Panc1 (cell line): ENCODE data around the gene POLR3GL. TPM values are rescaled to one million over a fixed set of nuclear protein-coding genes. Genes with fewer than 3 reads are reported as not detected.

Experiments used
- ATAC-seq: fragments of 200-7000 bp; cut with Tn5 transposase; 2 replicates; pipeline ENCODE4 v1.9.1; 2020; ENCODE audit warnings: mild to moderate bottlenecking, moderate library complexity
- BruUV-seq: library from RNA; stranded (reverse); fragments of 400-500 nt; replicated peaks from 2 replicates; lab custom pipeline; 2021; lab: Mats Ljungman, UMichigan
- CTCF ChIA-PET: fragments of 300-600 bp; sonication (Branson Sonifier 250); formaldehyde crosslinking; loops from one replicate; lab custom pipeline; 2022; ENCODE audit warnings: antibody characterized with exemption; lab: Charles Lee
- POLR2A ChIA-PET: fragments of 300-600 bp; sonication (Branson Sonifier 250); formaldehyde crosslinking; loops from one replicate; lab custom pipeline; 2022; ENCODE audit warnings: antibody characterized with exemption; lab: Charles Lee
- DNase-seq: peaks from one replicate; pipeline ENCODE4 v3.0.0-alpha.2; 2010; ENCODE audit warnings: low read depth, low spot score
- H3K27ac ChIP-seq: 2 replicates; pipeline ENCODE4 v1.5.1; 2011; ENCODE audit warnings: mild to moderate bottlenecking, low read length, inconsistent platforms
- H3K27me3 ChIP-seq: fragments of 200-500 bp; sonication (Bioruptor generic); 2 replicates; pipeline ENCODE4 v1.6.0; 2014; ENCODE audit warnings: low read length, inconsistent platforms; ENCODE audit not compliant: control insufficient read depth, insufficient read depth
- H3K36me3 ChIP-seq: fragments of 200-500 bp; sonication (Bioruptor generic); 2 replicates; pipeline ENCODE4 v1.5.1; 2014; ENCODE audit warnings: inconsistent platforms, mild to moderate bottlenecking, low read length, moderate library complexity; ENCODE audit not compliant: control insufficient read depth, insufficient read depth
- H3K4me1 ChIP-seq: 2 replicates; pipeline ENCODE4 v1.5.1; 2011; ENCODE audit warnings: inconsistent platforms, mild to moderate bottlenecking, low read length, moderate library complexity; ENCODE audit not compliant: control insufficient read depth, insufficient read depth
- H3K4me3 ChIP-seq, 2 experiments: 2 replicates each; pipeline ENCODE4 v1.5.1; 2011 to 2012; ENCODE audit warnings: low read depth in 2 of 2, low read length in 2 of 2, mild to moderate bottlenecking in 2 of 2, inconsistent platforms in 1 of 2, moderate library complexity in 1 of 2
- H3K9me3 ChIP-seq: fragments of 200-500 bp; sonication (Bioruptor generic); 2 replicates; pipeline ENCODE4 v1.5.1; 2014; ENCODE audit warnings: low read depth, mild to moderate bottlenecking, inconsistent platforms, low read length, moderate library complexity; ENCODE audit not compliant: control insufficient read depth, insufficient read depth
- POLR2AphosphoS5 ChIP-seq: IDR thresholded peaks from 2 replicates; pipeline ENCODE4 v1.6.1; 2012; ENCODE audit warnings: mild to moderate bottlenecking, low read depth, low read length, moderate library complexity
- SIN3A ChIP-seq: IDR thresholded peaks from 2 replicates; pipeline ENCODE4 v1.6.1; 2012; ENCODE audit warnings: low read depth, mild to moderate bottlenecking, low read length, moderate library complexity, borderline replicate concordance; ENCODE audit not compliant: insufficient read depth
- TCF7L2 ChIP-seq: IDR thresholded peaks from 2 replicates; pipeline ENCODE4 v1.6.1; 2011; ENCODE audit warnings: mild to moderate bottlenecking, low read depth, low read length, inconsistent platforms
- in situ Hi-C: cut with HindIII; loops from 2 replicates; pipeline ENCODE4 v1.10.0; 2016; ENCODE audit warnings: low sequenced_read_pairs, low pct_unique_long_range_greater_than_20kb
- intact Hi-C: fragments of 100-400 bp; cut with micrococcal nuclease; formaldehyde crosslinking; loops from one replicate; pipeline ENCODE4 v1.10.0; 2022; ENCODE audit not compliant: unreplicated experiment
- total RNA-seq: library from RNA; stranded (reverse); gene quantifications from one replicate; pipeline ENCODE4 v1.2.1, GENCODE V29; 2021; ENCODE audit not compliant: unreplicated experiment
- TF ChIP-seq, protein P1 (sequence below), 2 experiments: IDR thresholded peaks; 2 replicates each; pipeline ENCODE4 v1.6.1; 2011 to 2012; ENCODE audit warnings: low read depth in 2 of 2, control low read depth in 1 of 2, low read length in 1 of 2, mild to moderate bottlenecking in 1 of 2, moderate library complexity in 1 of 2; ENCODE audit not compliant: insufficient read depth in 1 of 2
- TF ChIP-seq, protein P2 (sequence below): fragments of 450-650 bp; IDR thresholded peaks from 2 replicates; pipeline ENCODE4 v1.5.1; 2017; ENCODE audit warnings: mild to moderate bottlenecking

The POLR3GL gene
- total RNA-seq, 1 experiment from 2014 or later = 14.9 TPM

DNA sequence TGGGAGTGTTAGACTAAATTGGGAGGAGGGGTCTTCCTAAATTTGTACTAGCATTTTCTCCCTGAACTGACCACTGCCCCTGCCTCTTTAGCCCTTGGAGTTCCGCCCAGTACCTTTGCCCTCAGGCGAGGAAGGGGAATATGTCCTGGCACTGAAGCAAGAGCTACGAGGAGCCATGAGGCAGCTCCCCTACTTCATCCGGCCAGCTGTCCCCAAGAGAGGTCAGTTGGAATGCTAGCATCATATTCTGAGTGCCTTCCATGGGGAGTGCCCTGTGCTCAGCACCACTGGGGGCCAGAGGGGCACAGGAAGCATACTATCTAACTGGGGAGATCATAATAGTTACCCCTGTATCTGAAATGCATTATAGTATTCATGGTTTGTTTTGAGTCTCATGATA, 10.7 kb downstream of the POLR3GL start:
- intact Hi-C loops = loop anchor here (5.0 kb wide), 1 partner anchor 37 kb away; no protein-coding TSS in a partner anchor
- no peak for ATAC-seq
- POLR2A ChIA-PET = no interaction called here
- no peak for DNase-seq
- no TSS peak for BruUV-seq
- Histone ChIP-seq H3K36me3 (no peaks in the 10 kb centered on the region), H3K4me1 (0 out of 2 replicates have a peak, but pooled peaks cover 4% of the 10 kb centered on the region), H3K9me3 (no peaks in the 10 kb centered on the region), H3K4me3 (no peak overlapping the region), H3K27ac (no peak overlapping the region), H3K27me3 (no peaks in the 10 kb centered on the region)
- CTCF ChIA-PET = no interaction called here
- in situ Hi-C loops = no loop called here
- TF ChIP-seq, protein P1, sequence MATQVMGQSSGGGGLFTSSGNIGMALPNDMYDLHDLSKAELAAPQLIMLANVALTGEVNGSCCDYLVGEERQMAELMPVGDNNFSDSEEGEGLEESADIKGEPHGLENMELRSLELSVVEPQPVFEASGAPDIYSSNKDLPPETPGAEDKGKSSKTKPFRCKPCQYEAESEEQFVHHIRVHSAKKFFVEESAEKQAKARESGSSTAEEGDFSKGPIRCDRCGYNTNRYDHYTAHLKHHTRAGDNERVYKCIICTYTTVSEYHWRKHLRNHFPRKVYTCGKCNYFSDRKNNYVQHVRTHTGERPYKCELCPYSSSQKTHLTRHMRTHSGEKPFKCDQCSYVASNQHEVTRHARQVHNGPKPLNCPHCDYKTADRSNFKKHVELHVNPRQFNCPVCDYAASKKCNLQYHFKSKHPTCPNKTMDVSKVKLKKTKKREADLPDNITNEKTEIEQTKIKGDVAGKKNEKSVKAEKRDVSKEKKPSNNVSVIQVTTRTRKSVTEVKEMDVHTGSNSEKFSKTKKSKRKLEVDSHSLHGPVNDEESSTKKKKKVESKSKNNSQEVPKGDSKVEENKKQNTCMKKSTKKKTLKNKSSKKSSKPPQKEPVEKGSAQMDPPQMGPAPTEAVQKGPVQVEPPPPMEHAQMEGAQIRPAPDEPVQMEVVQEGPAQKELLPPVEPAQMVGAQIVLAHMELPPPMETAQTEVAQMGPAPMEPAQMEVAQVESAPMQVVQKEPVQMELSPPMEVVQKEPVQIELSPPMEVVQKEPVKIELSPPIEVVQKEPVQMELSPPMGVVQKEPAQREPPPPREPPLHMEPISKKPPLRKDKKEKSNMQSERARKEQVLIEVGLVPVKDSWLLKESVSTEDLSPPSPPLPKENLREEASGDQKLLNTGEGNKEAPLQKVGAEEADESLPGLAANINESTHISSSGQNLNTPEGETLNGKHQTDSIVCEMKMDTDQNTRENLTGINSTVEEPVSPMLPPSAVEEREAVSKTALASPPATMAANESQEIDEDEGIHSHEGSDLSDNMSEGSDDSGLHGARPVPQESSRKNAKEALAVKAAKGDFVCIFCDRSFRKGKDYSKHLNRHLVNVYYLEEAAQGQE (IDR thresholded peaks at IDR 0.05; ENCODE audit: insufficient read depth in 1 of 2, low read depth in 2 of 2, low read length in 1 of 2) = no peak
- TF ChIP-seq POLR2AphosphoS5 (no peak), TCF7L2 (no peak), SIN3A (no peak)
- TF ChIP-seq, protein P2, sequence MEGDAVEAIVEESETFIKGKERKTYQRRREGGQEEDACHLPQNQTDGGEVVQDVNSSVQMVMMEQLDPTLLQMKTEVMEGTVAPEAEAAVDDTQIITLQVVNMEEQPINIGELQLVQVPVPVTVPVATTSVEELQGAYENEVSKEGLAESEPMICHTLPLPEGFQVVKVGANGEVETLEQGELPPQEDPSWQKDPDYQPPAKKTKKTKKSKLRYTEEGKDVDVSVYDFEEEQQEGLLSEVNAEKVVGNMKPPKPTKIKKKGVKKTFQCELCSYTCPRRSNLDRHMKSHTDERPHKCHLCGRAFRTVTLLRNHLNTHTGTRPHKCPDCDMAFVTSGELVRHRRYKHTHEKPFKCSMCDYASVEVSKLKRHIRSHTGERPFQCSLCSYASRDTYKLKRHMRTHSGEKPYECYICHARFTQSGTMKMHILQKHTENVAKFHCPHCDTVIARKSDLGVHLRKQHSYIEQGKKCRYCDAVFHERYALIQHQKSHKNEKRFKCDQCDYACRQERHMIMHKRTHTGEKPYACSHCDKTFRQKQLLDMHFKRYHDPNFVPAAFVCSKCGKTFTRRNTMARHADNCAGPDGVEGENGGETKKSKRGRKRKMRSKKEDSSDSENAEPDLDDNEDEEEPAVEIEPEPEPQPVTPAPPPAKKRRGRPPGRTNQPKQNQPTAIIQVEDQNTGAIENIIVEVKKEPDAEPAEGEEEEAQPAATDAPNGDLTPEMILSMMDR = no peak

DNA sequence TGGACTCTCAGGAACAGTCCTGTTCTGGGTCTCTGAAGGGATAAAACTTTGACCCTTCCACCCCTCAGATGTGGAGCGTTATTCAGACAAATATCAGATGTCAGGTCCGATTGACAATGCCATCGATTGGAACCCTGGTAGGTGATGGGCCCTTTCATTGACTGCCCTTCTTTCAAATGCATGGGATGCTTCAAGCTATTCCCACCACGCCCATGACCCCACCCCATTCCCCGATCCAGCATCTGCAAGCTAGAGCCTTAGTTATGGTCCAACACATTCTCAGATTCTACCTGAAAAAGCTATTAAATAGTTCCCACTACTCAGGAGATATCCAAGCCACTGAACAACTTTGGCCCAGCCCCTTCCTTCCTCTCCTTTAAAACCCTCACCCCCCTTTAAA, 12.5 kb downstream of the POLR3GL start:
- Histone ChIP-seq H3K9me3 (no peaks in the 10 kb centered on the region), H3K27me3 (no peaks in the 10 kb centered on the region), H3K36me3 (no peaks in the 10 kb centered on the region), H3K4me1 (0 out of 2 replicates have a peak, but pooled peaks cover 4% of the 10 kb centered on the region), H3K4me3 (no peak overlapping the region), H3K27ac (no peak overlapping the region)
- ChIA-PET POLR2A (no interaction called here), CTCF (interaction anchor here (0.9 to 1.4 kb wide), 4 partner anchors 14 to 35 kb away, joined by 4 to 12 read pairs (median 7); no protein-coding TSS in a partner anchor)
- no TSS peak for BruUV-seq
- TF ChIP-seq TCF7L2 = no peak
- no peak for TF ChIP-seq SIN3A
- TF ChIP-seq, protein P1 (IDR thresholded peaks at IDR 0.05; ENCODE audit: insufficient read depth in 1 of 2, low read depth in 2 of 2, low read length in 1 of 2) = no peak
- no peak for TF ChIP-seq POLR2AphosphoS5
- TF ChIP-seq, protein P2 = no peak
- ATAC-seq (peak; percentile 31; the same call in 1 of the 2 replicates), DNase-seq (no peak)
- in situ Hi-C loops (no loop called here), intact Hi-C loops (loop anchor here (5.0 kb wide), 1 partner anchor 35 kb away; no protein-coding TSS in a partner anchor)
